Astrocyte (in vitro differentiated cells and primary cell): ENCODE results near the gene SAMD4A.

ENCODE experiments used
- CTCF ChIP-seq: IDR thresholded peaks from 2 replicates; pipeline ENCODE4 v1.5.1; 2011; ENCODE audit warnings: low read depth, mild to moderate bottlenecking, inconsistent platforms, low read length, moderate library complexity; ENCODE audit not compliant: insufficient read depth
- EZH2 ChIP-seq: IDR thresholded peaks from 2 replicates; pipeline ENCODE4 v1.6.1; 2012; ENCODE audit warnings: mild to moderate bottlenecking, low read length, inconsistent platforms; ENCODE audit not compliant: insufficient read depth

- TF ChIP-seq CTCF (no peak), EZH2 (no peak)
These were observed 203.3 kb downstream of the SAMD4A start for GRCh38 chr14:54769951-54770863.
